GM12878 (cell line): ENCODE results near the gene TACC2.

Experiments
- CEBPB ChIP-seq, 2 experiments: fragments of 150-350 bp in 1 of 2; IDR thresholded peaks; 2 replicates each; pipeline ENCODE4 v1.6.1; 2012 to 2014; ENCODE audit warnings: low read depth in 2 of 2, low read length in 2 of 2, borderline replicate concordance in 1 of 2, inconsistent platforms in 1 of 2
- CTCF ChIP-seq, 3 experiments: IDR thresholded peaks in 2 of 3; conservative IDR thresholded peaks in 1 of 3; 2 replicates each; pipeline ENCODE4 v1.5.1; 2011; ENCODE audit warnings: low read depth in 3 of 3, low read length in 3 of 3, mild to moderate bottlenecking in 3 of 3, control low read depth in 2 of 3, moderate library complexity in 2 of 3, inconsistent platforms in 1 of 3, mixed read lengths in 1 of 3; ENCODE audit not compliant: control insufficient read depth in 2 of 3, insufficient read depth in 1 of 3; ENCODE audit errors: extremely low read depth in 1 of 3
- EZH2 ChIP-seq: IDR thresholded peaks from 2 replicates; pipeline ENCODE4 v1.6.1; 2012; ENCODE audit warnings: low read depth, mild to moderate bottlenecking, control low read depth, inconsistent platforms, low read length, borderline replicate concordance; ENCODE audit not compliant: control insufficient read depth
- LARP7 ChIP-seq: fragments of 450-650 bp; IDR thresholded peaks from 2 replicates; pipeline ENCODE4 v1.6.1; 2017; ENCODE audit warnings: mild to moderate bottlenecking
- MYC ChIP-seq: IDR thresholded peaks from 2 replicates; pipeline ENCODE4 v1.6.1; 2011; ENCODE audit warnings: mild to moderate bottlenecking, low read length, moderate library complexity, inconsistent platforms; ENCODE audit not compliant: insufficient read depth, insufficient replicate concordance, insufficient read length, severe bottlenecking
- POLR2A ChIP-seq: IDR thresholded peaks from 2 replicates; pipeline ENCODE4 v1.6.1; 2011; ENCODE audit warnings: low read depth, mild to moderate bottlenecking, low read length
- ZBED1 ChIP-seq: IDR thresholded peaks from 2 replicates; pipeline ENCODE4 v1.6.1; 2016; ENCODE audit warnings: borderline replicate concordance

- no peak for TF ChIP-seq EZH2
- no peak for TF ChIP-seq CTCF (IDR thresholded peaks at IDR 0.05 in 2 of 3, conservative IDR thresholded peaks at IDR 0.05 in 1 of 3; ENCODE audit: control insufficient read depth in 2 of 3, extremely low read depth in 1 of 3, insufficient read depth in 1 of 3, low read depth in 3 of 3, low read length in 3 of 3)
- no peak for TF ChIP-seq POLR2A
- no peak for TF ChIP-seq CEBPB (IDR thresholded peaks at IDR 0.05; ENCODE audit: borderline replicate concordance in 1 of 2, low read depth in 2 of 2, low read length in 2 of 2)
- TF ChIP-seq LARP7 = no peak
- TF ChIP-seq MYC = no peak
- no peak for TF ChIP-seq ZBED1
These were observed 308.6 kb downstream of the TACC2 start for GRCh38 chr10:122297583-122297982.
